Measurements from ENCODE around the gene KIF5A. TPM values are rescaled to one million over a fixed set of nuclear protein-coding genes. Genes with fewer than 3 reads are reported as not detected.
"Not testable (repeated sequence)": the region's sequence is repeated elsewhere in the genome, so short reads cannot be mapped to it uniquely, and the experiment has no call there.

Gene KIF5A
- total RNA-seq, 1 donor from 2014 or later = 0.43 TPM

DNA sequence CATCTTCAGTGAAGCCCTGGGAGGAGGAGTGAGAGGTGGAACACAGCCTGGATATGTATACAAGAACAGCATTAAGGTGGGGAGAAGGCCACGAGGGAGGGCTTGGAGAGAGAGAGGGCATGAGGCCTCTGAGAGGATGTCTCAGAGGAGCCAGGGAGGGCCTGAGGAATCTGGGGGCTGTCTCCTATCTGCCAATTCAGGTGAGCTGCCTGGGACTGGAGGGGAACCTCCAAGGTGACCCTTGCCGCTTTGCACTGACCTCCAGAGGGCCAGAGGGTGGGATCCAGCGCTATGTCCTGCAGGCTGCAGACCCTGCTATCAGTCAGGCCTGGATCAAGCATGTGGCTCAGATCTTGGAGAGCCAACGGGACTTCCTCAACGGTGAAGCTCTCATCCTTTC lies 65.8 kb downstream of the KIF5A start:
- DNase-seq (ENCODE audit: extremely low spot score, unreplicated experiment) = no peak
- peaks cover 17% of the 10 kb centered on the region for H3K4me1 Mint-ChIP-seq (ENCODE audit: unreplicated experiment)
- no peaks in the 10 kb centered on the region for H3K9me3 Mint-ChIP-seq (ENCODE audit: unreplicated experiment)
- TF ChIP-seq, protein P1, sequence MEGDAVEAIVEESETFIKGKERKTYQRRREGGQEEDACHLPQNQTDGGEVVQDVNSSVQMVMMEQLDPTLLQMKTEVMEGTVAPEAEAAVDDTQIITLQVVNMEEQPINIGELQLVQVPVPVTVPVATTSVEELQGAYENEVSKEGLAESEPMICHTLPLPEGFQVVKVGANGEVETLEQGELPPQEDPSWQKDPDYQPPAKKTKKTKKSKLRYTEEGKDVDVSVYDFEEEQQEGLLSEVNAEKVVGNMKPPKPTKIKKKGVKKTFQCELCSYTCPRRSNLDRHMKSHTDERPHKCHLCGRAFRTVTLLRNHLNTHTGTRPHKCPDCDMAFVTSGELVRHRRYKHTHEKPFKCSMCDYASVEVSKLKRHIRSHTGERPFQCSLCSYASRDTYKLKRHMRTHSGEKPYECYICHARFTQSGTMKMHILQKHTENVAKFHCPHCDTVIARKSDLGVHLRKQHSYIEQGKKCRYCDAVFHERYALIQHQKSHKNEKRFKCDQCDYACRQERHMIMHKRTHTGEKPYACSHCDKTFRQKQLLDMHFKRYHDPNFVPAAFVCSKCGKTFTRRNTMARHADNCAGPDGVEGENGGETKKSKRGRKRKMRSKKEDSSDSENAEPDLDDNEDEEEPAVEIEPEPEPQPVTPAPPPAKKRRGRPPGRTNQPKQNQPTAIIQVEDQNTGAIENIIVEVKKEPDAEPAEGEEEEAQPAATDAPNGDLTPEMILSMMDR (IDR thresholded peaks at IDR 0.05) = no peak
- peaks cover 18% of the 10 kb centered on the region for H3K27me3 Mint-ChIP-seq (ENCODE audit: unreplicated experiment)
- no peak overlapping the region for H3K27ac Mint-ChIP-seq (ENCODE audit: unreplicated experiment)
- H3K36me3 Mint-ChIP-seq (ENCODE audit: unreplicated experiment) = peaks cover 29% of the 10 kb centered on the region
- no peak overlapping the region for H3K4me3 Mint-ChIP-seq (ENCODE audit: unreplicated experiment)

DNA sequence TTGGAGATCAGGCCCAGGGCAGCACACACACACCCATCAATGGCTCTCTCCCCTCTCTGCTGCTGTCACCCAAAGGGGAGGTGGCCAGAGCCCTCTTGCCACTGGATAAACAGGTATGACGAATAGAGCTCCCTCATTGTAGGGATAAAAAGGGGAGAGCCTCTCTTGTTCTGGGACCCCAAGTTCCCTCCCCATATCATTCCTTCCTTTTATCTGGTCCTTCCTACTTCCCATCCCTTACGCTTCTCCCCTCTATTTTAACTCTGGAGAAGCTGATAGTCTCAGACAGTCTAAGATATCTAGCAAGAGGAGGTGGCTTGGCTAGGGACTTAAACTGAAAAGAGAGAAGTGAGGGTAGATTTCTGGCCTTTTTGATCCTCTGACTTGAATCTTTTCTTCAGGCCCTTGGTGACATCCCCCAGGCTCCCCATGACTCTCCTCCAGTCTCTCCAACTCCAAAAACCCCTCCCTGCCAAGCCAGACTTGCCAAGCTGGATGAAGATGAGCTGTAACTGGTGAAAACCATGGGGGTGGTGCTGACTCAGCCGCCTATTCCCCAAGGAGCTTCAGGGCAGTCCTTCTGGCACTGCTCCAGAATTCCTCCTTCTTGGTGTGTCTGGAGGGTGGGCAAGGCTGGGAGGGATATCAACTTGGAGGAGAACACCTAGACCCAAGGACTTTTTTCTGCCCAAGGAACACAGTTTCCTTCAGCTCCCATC lies 66.7 kb downstream of the KIF5A start:
- peaks cover 27% of the 10 kb centered on the region for H3K27me3 Mint-ChIP-seq (ENCODE audit: unreplicated experiment)
- no peak overlapping the region for H3K27ac Mint-ChIP-seq (ENCODE audit: unreplicated experiment)
- no peak for DNase-seq (ENCODE audit: extremely low spot score, unreplicated experiment)
- H3K36me3 Mint-ChIP-seq (ENCODE audit: unreplicated experiment) = peaks cover 29% of the 10 kb centered on the region
- TF ChIP-seq, protein P1 (IDR thresholded peaks at IDR 0.05) = no peak
- no peaks in the 10 kb centered on the region for H3K9me3 Mint-ChIP-seq (ENCODE audit: unreplicated experiment)
- no peak overlapping the region for H3K4me3 Mint-ChIP-seq (ENCODE audit: unreplicated experiment)
- H3K4me1 Mint-ChIP-seq (ENCODE audit: unreplicated experiment) = peaks cover 22% of the 10 kb centered on the region

DNA sequence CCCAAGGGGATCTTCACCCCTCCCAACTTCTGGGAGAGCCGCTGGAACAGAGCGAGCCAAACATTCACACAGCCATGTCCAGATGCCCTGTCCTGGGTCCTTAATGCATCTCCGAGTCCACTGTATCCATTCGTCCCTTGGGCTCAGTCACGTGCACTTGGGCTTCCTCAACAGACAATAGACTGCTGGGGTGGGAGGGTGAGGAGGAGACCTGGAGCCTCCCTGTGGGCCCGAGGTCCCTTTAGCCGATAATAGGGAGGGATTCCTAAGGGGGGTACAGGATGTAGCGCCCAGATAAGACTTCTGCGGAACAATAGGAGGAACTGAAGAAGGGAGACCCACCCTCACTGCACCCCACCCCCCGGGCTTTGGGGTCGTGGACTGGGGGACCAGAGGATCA lies 68.1 kb downstream of the KIF5A start:
- no peak overlapping the region for H3K4me3 Mint-ChIP-seq (ENCODE audit: unreplicated experiment)
- H3K36me3 Mint-ChIP-seq (ENCODE audit: unreplicated experiment) = peaks cover 29% of the 10 kb centered on the region
- no peaks in the 10 kb centered on the region for H3K9me3 Mint-ChIP-seq (ENCODE audit: unreplicated experiment)
- peaks cover 23% of the 10 kb centered on the region for H3K4me1 Mint-ChIP-seq (ENCODE audit: unreplicated experiment)
- peaks cover 41% of the 10 kb centered on the region for H3K27me3 Mint-ChIP-seq (ENCODE audit: unreplicated experiment)
- TF ChIP-seq, protein P1 (IDR thresholded peaks at IDR 0.05) = no peak
- no peak for DNase-seq (ENCODE audit: extremely low spot score, unreplicated experiment)
- H3K27ac Mint-ChIP-seq (ENCODE audit: unreplicated experiment) = no peak overlapping the region

DNA sequence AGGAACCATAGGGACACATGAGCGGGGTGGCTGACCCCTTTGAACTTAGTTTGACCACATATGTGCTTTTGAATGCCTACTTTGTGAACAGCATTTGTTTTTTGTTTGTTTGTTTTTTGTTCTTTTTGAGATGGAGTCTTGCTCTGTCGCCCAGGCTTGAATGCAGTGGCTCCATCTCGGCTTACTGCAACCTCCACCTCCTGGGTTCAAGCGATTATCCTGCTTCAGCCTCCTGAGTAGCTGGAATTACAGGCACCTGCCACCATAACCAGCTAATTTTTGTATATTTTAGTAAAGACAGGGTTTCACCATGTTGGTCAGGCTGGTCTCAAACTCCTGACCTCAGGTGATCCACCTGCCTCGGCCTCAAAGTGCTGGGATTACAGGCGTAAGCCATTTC lies 68.6 kb downstream of the KIF5A start:
- H3K9me3 Mint-ChIP-seq (ENCODE audit: unreplicated experiment); H3K4me3 Mint-ChIP-seq (ENCODE audit: unreplicated experiment); DNase-seq (ENCODE audit: extremely low spot score, unreplicated experiment); H3K27ac Mint-ChIP-seq (ENCODE audit: unreplicated experiment): not testable (repeated sequence)
- Mint-ChIP-seq H3K36me3 (ENCODE audit: unreplicated experiment) (peaks cover 27% of the 10 kb centered on the region), H3K4me1 (ENCODE audit: unreplicated experiment) (peaks cover 23% of the 10 kb centered on the region), H3K27me3 (ENCODE audit: unreplicated experiment) (peaks cover 45% of the 10 kb centered on the region)

DNA sequence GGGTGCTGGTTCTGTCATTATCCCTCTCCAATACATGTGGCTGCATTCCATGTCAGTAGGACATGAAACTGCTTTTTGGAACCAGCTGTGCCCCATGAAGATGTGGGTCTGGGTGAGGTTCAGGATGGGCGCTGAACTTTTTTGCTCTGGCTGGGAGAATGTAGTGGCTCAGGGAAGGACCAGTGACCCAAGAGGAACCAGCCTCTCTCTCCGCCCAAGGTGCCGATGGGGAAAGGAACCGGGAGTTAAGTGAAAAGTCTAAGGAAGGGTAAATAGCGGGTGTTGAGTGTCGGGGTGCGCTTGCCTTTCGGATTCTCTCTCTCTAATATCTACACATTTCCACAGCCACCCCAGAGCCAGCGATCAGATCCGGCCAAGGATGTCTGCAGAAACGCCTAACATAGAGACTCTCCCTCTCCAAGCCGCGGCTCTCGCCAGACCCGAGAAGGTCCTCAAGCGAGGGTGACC lies 69.2 kb downstream of the KIF5A start:
- TF ChIP-seq, protein P1 (IDR thresholded peaks at IDR 0.05) = no peak
- Mint-ChIP-seq H3K36me3 (ENCODE audit: unreplicated experiment) (peaks cover 27% of the 10 kb centered on the region), H3K27me3 (ENCODE audit: unreplicated experiment) (peaks cover 51% of the 10 kb centered on the region), H3K4me1 (ENCODE audit: unreplicated experiment) (peaks cover 23% of the 10 kb centered on the region), H3K27ac (ENCODE audit: unreplicated experiment) (no peak overlapping the region), H3K4me3 (ENCODE audit: unreplicated experiment) (no peak overlapping the region), H3K9me3 (ENCODE audit: unreplicated experiment) (no peaks in the 10 kb centered on the region)
- no peak for DNase-seq (ENCODE audit: extremely low spot score, unreplicated experiment)

Measured in osteocyte (in vitro differentiated cells).